K562 (cell line): ENCODE measurements around the gene CREB5. TPM values are rescaled to one million over a fixed set of nuclear protein-coding genes. Genes with fewer than 3 reads are reported as not detected.
"Not testable (repeated sequence)": the region's sequence is repeated elsewhere in the genome, so short reads cannot be mapped to it uniquely, and the experiment has no call there.

ENCODE experiments used
- ATAC-seq: fragments of 200-7000 bp; cut with Tn5 transposase; 3 replicates; pipeline ENCODE4 v1.9.1; 2020; ENCODE audit warnings: moderate library complexity
- BruUV-seq: library from RNA; stranded (reverse); fragments of 400-500 nt; replicated peaks from 2 replicates; lab custom pipeline; 2021; lab: Mats Ljungman, UMichigan
- CTCF ChIA-PET: fragments of 300-600 bp; formaldehyde crosslinking; extraction: SDS; loops from one replicate; lab custom pipeline; 2021; ENCODE audit warnings: low intra/inter-chr PET ratio; lab: Yijun Ruan, JAX
- POLR2A ChIA-PET: fragments of 300-600, 350-650 bp; sonication (Branson Sonifier 250); formaldehyde crosslinking; extraction: SDS; loops from one replicate; lab custom pipeline; 2021; ENCODE audit warnings: antibody characterized with exemption, inconsistent platforms; lab: Yijun Ruan, JAX
- DNase-seq, 4 experiments: peaks; one replicate each; pipeline versions ENCODE4 v3.0.0 to v3.0.0-alpha.2; 2011 to 2018; ENCODE audit warnings: low spot score in 3 of 4, mixed read lengths in 3 of 4; ENCODE audit errors: extremely low read depth in 1 of 4
- FAIRE-seq: peaks from 2 replicates; lab custom pipeline; 2011; peaks lifted over from hg19 to GRCh38; lab: Jason Lieb, UNC
- H2AFZ ChIP-seq: 2 replicates; pipeline ENCODE4 v1.6.0; 2011; ENCODE audit warnings: low read depth, low read length, control low read depth, inconsistent platforms
- H3K27ac ChIP-seq: fragments of 200-600 bp; 3 replicates; pipeline ENCODE4 v1.8.0; 2011; ENCODE audit warnings: low read depth, mild to moderate bottlenecking, control low read depth, inconsistent platforms, low read length, moderate library complexity, mixed read lengths; ENCODE audit errors: extremely low read depth
- H3K27me3 ChIP-seq, 2 experiments: fragments of 300-600 bp in 1 of 2; 2 replicates in 1 of 2; 3 replicates in 1 of 2; pipeline versions ENCODE4 v1.6.0 to v1.8.0; 2011; ENCODE audit warnings: inconsistent platforms in 2 of 2, low read length in 2 of 2, mild to moderate bottlenecking in 1 of 2, mixed read lengths in 1 of 2, moderate library complexity in 1 of 2; ENCODE audit not compliant: control insufficient read depth in 2 of 2, insufficient read depth in 2 of 2
- H3K36me3 ChIP-seq: fragments of 300-600 bp; 3 replicates; pipeline ENCODE4 v1.8.0; 2011; ENCODE audit warnings: mild to moderate bottlenecking, low read length, inconsistent platforms; ENCODE audit not compliant: control insufficient read depth, insufficient read depth
- H3K4me1 ChIP-seq, 2 experiments: fragments of 200-600 bp in 1 of 2; replicated peaks in 1 of 2; 2 replicates in 1 of 2; 3 replicates in 1 of 2; pipeline versions ENCODE4 v1.5.1 to v1.8.0; 2011; ENCODE audit warnings: inconsistent platforms in 2 of 2, low read length in 2 of 2, mild to moderate bottlenecking in 1 of 2, mixed read lengths in 1 of 2, moderate library complexity in 1 of 2; ENCODE audit not compliant: control insufficient read depth in 2 of 2, insufficient read depth in 2 of 2
- H3K4me2 ChIP-seq: 2 replicates; pipeline ENCODE4 v1.6.1; 2011; ENCODE audit warnings: low read length, control low read depth, inconsistent platforms, mixed read lengths; ENCODE audit not compliant: insufficient read depth
- H3K4me3 ChIP-seq: fragments of 200-600 bp; sonication (generic), shearing (Covaris generic); 2 replicates; pipeline ENCODE4 v1.5.1; 2016; ENCODE audit warnings: control low read depth, inconsistent platforms
- H3K79me2 ChIP-seq: fragments of 200-600 bp; 3 replicates; pipeline ENCODE4 v1.8.0; 2011; ENCODE audit warnings: low read length, inconsistent platforms; ENCODE audit not compliant: control insufficient read depth, insufficient read depth
- H3K9ac ChIP-seq, 2 experiments: 2 replicates each; pipeline versions ENCODE4 v1.6.0 to v1.6.1; 2011; ENCODE audit warnings: low read depth in 2 of 2, low read length in 2 of 2, control low read depth in 1 of 2, inconsistent platforms in 1 of 2, mild to moderate bottlenecking in 1 of 2, mixed read lengths in 1 of 2; ENCODE audit not compliant: insufficient read depth in 1 of 2
- H3K9me1 ChIP-seq: one replicate; pipeline ENCODE4 v1.6.0; 2011; ENCODE audit warnings: inconsistent platforms, mild to moderate bottlenecking, low read length, moderate library complexity; ENCODE audit not compliant: control insufficient read depth, insufficient read depth
- H3K9me3 ChIP-seq: replicated peaks from 2 replicates; pipeline ENCODE4 v1.5.1; 2011; ENCODE audit warnings: low read depth, low read length, inconsistent platforms; ENCODE audit not compliant: control insufficient read depth, insufficient read depth
- H4K20me1 ChIP-seq: replicated peaks from 2 replicates; pipeline ENCODE4 v1.6.1; 2011; ENCODE audit warnings: low read length, inconsistent platforms, mixed read lengths; ENCODE audit not compliant: control insufficient read depth, insufficient read depth
- ZNF512 ChIP-seq: IDR thresholded peaks from 2 replicates; pipeline ENCODE4 v1.6.1; 2016; ENCODE audit warnings: missing genetic modification characterization, missing compliant biosample characterization
- WGBS: fragments of 100-300 bp; shearing (Covaris generic); methylation state at CpG from one replicate; pipeline ENCODE4 v1.1.6; 2016; ENCODE audit warnings: low coverage, mixed read lengths; ENCODE audit not compliant: insufficient coverage; ENCODE audit errors: missing lambda C conversion rate; 5-methylcytosine and 5-hydroxymethylcytosine counted together
- in situ Hi-C: fragments of 300-500 bp; cut with MboI; formaldehyde crosslinking; loops from 4 replicates; pipeline ENCODE4 v1.15.0; 2018; ENCODE audit warnings: inconsistent platforms, mixed read lengths
- intact Hi-C: fragments of 100-400 bp; cut with micrococcal nuclease; formaldehyde crosslinking; loops from 2 replicates; pipeline ENCODE4 v1.14.2; 2022
- polyA plus RNA-seq, 8 experiments: library from polyadenylated mRNA; depleted of rRNA in 4 of 8; stranded (reverse) in 5 of 8; unstranded in 3 of 8; fragments of >200 nt; fragmentation: Nextera tagmentation in 2 of 8; fragmentation: Illumina TruSeq in 1 of 8; extraction: Ambion mirVana in 2 of 8; extraction: Trizol in 1 of 8; gene quantifications; 2 replicates each; pipeline versions ENCODE4 v1.2.1 to v1.2.3, GENCODE V29; 2011 to 2014; ENCODE audit warnings: inconsistent platforms in 1 of 8, missing spikeins in 1 of 8
- total RNA-seq, 7 experiments: library from RNA; depleted of rRNA in 6 of 7; stranded (reverse); fragments of >200 nt in 6 of 7; fragmentation: Illumina TruSeq in 2 of 7; extraction: Trizol in 2 of 7; gene quantifications; 2 replicates each; pipeline versions ENCODE4 v1.2.1 to v1.2.3, GENCODE V29; 2011 to 2021; ENCODE audit warnings: low replicate concordance in 1 of 7

CREB5 gene
- total and polyA plus RNA-seq, 9 of the 15 experiments (the other 6 are each of a cell fraction or from before 2014, with no cell fraction given): 0.33 to 6.4 (median 1.8) TPM

GRCh38 chr7:28551766-28552165 lies 139.4 kb downstream of the CREB5 start:
- CTCF ChIA-PET: not testable (repeated sequence)

More at GRCh38 chr7:28551766-28552165, 139.4 kb downstream of the CREB5 start:
- in situ Hi-C loops, FAIRE-seq, H3K4me1 ChIP-seq, intact Hi-C loops, H3K27me3 ChIP-seq, H3K9ac ChIP-seq, H3K79me2 ChIP-seq, H3K27ac ChIP-seq, BruUV-seq, H2AFZ ChIP-seq, DNase-seq, H3K4me2 ChIP-seq, POLR2A ChIA-PET, H3K36me3 ChIP-seq, H4K20me1 ChIP-seq, ATAC-seq, H3K9me1 ChIP-seq, H3K9me3 ChIP-seq, H3K4me3 ChIP-seq: not testable (repeated sequence)
- peak; percentile 78 for TF ChIP-seq ZNF512 (tag)
- 0% methylated on average over 1 of the region's 1 CpG for WGBS
